ENCODE results near the gene COL2A1.
"Not testable (repeated sequence)": the region's sequence is repeated elsewhere in the genome, so short reads cannot be mapped to it uniquely, and the experiment has no call there.

Gene COL2A1

DNA sequence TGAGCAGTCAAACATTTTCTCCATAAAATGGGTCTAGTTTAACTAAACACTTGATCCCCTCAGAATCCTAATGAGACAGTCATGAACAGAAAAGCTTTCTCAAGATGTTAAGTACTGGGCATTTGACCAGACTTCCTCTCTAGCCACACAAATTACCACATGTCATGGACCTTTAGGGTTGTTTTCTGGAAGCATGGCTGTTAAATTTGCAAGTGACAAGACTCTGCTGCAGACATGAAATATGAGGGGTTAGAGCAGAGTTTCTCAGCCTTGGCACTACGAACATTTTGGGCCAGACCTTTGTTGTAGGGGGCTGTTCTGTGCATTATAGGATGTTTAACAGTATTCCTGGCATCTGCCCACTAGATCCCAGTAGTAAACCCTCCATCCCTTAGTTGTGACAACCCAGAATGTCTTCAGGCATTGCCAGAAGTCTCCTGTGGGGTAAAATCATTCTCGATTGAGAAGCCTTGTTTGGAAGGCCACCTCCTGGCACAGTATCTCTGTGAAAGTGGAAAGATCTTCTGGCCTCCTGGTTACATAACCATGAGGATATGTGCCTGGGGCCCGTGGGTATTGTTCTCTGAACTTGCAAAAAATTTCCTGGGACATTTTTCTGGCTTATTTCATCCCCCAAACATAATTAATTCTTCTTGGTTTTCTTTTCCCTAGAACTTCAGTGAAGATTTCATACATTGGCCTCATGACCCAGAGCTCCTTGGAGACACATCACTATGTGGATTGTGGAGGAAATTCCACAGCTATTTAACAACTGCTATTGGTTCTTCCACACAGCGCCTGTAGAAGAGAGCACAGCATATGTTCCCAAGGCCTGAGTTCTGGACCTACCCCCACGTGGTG lies 36.6 kb downstream of the COL2A1 start:
- no peak for DNase-seq (ENCODE audit: extremely low spot score)
- ChIA-PET CTCF (no interaction called here), POLR2A (no interaction called here)
- TF ChIP-seq BHLHE40 (IDR thresholded peaks at IDR 0.05; ENCODE audit: borderline replicate concordance) (no peak), HDGF (IDR thresholded peaks at IDR 0.05; ENCODE audit: borderline replicate concordance) (no peak), L3MBTL2 (conservative IDR thresholded peaks at IDR 0.05) (no peak), ARNT (IDR thresholded peaks at IDR 0.05) (no peak), ELF4 (IDR thresholded peaks at IDR 0.05) (no peak), CTBP1 (IDR thresholded peaks at IDR 0.05; ENCODE audit: borderline replicate concordance) (no peak), NFRKB (IDR thresholded peaks at IDR 0.05) (no peak)

DNA sequence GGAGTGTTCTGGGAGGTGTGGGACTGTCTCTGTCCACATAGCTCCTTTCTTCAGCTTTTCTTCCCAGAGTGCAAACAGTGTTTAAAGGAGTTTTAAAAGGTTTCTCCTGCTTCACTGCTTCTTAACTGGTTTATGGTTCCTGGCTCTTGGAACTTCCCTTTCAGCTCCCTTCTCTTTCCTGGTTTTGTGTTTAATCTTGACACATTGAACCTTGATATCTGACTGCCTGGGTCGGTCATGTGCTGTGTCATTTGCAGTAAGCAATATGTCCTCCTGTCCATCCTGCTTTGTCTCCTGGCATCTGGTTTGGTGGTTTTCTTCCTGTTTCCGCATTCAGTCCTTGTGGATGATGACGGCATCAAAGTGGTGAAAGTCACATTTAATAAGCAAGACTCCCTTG lies 38.7 kb downstream of the COL2A1 start:
- CTCF ChIA-PET: no interaction called here
- TF ChIP-seq ZNF384 (IDR thresholded peaks at IDR 0.05): no peak
- no peak for TF ChIP-seq FOXM1 (IDR thresholded peaks at IDR 0.05; ENCODE audit: borderline replicate concordance)
- no peak for TF ChIP-seq FOXA1 (IDR thresholded peaks at IDR 0.05)
- TF ChIP-seq, protein P1, sequence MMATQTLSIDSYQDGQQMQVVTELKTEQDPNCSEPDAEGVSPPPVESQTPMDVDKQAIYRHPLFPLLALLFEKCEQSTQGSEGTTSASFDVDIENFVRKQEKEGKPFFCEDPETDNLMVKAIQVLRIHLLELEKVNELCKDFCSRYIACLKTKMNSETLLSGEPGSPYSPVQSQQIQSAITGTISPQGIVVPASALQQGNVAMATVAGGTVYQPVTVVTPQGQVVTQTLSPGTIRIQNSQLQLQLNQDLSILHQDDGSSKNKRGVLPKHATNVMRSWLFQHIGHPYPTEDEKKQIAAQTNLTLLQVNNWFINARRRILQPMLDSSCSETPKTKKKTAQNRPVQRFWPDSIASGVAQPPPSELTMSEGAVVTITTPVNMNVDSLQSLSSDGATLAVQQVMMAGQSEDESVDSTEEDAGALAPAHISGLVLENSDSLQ (IDR thresholded peaks at IDR 0.05): no peak
- no peak for TF ChIP-seq SUZ12 (IDR thresholded peaks at IDR 0.05)
- TF ChIP-seq SP1 (IDR thresholded peaks at IDR 0.05): no peak
- TF ChIP-seq LEF1 (IDR thresholded peaks at IDR 0.05; ENCODE audit: borderline replicate concordance): no peak
- no peak for TF ChIP-seq HDGF (IDR thresholded peaks at IDR 0.05; ENCODE audit: borderline replicate concordance)
- TF ChIP-seq CTBP1 (IDR thresholded peaks at IDR 0.05; ENCODE audit: borderline replicate concordance): no peak
- no peak for TF ChIP-seq BHLHE40 (IDR thresholded peaks at IDR 0.05; ENCODE audit: borderline replicate concordance)
- POLR2A ChIA-PET: no interaction called here
- DNase-seq (ENCODE audit: extremely low spot score): no peak

DNA sequence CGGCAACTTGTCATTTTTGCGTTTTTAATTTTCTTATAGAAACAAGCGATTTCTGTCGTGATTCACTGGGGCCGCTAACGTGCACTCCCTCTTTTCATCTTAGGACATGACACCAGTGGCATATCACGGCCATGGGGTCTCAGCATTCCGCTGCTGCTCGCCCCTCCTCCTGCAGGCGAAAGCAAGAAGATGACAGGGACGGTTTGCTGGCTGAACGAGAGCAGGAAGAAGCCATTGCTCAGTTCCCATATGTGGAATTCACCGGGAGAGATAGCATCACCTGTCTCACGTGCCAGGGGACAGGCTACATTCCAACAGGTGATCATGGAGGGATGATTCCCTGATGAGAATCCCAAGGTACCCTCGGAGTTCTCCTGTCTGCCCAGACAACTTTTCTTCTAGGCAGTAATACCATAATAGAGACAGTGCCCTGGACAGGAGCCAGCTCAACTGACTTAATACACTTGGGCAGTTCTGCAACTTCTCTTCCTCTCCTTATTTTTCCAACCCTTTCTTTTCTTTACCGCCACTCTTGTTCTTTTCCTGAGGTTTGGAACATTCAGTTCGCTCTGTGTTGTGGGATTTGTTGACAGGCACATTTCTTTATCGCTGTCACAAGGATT lies 40.1 kb downstream of the COL2A1 start:
- DNase-seq (ENCODE audit: extremely low spot score): no peak
- ChIA-PET POLR2A (interaction anchor here (0.7 to 2.3 kb wide), 4 partner anchors 10 to 193 kb away, joined by 3 to 9 read pairs (median 6); partner anchors contain the start of gene ASB8), CTCF (interaction anchor here (0.6 to 2.1 kb wide), 10 partner anchors 10 to 156 kb away, joined by 3 to 10 read pairs (median 4); no protein-coding TSS in a partner anchor)
- TF ChIP-seq ZNF384 (IDR thresholded peaks at IDR 0.05) (no peak), ARNT (IDR thresholded peaks at IDR 0.05) (no peak)

DNA sequence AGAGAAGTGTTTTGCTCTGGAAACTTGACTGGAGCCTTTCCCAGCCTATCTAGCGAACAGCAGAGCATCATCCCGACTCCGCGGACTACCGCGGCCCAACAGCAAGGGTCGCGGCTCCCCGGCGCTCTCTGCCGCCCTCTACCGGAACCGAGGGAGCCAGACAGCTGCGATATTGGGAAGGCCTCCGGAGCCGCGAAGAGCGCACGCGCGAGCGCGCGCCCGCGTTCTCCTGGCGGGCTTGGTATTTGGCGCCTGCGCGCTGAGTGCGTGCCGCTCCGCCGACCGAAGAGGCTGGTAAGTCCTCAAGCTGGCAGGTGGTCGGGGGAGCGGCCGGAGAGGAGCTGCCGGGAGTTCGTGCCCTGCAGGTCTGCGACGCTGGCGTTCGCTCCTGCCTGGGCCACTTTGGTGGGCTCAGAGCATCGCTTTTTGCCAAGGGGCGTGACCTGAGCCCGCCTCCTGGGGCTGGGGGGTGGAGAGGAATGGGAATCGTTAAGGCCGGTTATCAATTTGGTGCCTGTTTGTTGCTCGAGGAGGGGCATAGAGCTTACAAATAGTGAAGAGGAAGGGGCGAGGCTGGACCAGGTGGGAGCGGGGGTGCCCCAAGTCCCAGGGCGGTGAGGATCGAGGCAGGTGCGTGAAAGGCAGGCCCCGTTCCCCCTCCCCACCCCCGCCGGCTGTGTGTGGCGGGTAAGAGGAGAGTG lies 40.8 kb downstream of the COL2A1 start, which contains the start of gene TMEM106C:
Gene TMEM106C (plus strand): TSS at position 257 of the 701 bp plus-strand sequence. CDS start 641 bp downstream, outside the sequence.
- DNase-seq (ENCODE audit: extremely low spot score): peak; percentile 99
- TF ChIP-seq NFRKB (IDR thresholded peaks at IDR 0.05) (no peak), FOXA1 (IDR thresholded peaks at IDR 0.05) (no peak), L3MBTL2 (conservative IDR thresholded peaks at IDR 0.05) (peak; percentile 93)
- ChIA-PET POLR2A (interaction anchor here (0.7 to 2.3 kb wide), 6 partner anchors 10 to 194 kb away, joined by 3 to 9 read pairs (median 4); partner anchors contain the start of genes ASB8 and VDR), CTCF (interaction anchor here (0.6 to 2.1 kb wide), 13 partner anchors 9 to 196 kb away, joined by 3 to 10 read pairs (median 4); no protein-coding TSS in a partner anchor)

GRCh38 chr12:47962198-47962597 lies 42.1 kb downstream of the COL2A1 start:
- ChIA-PET POLR2A (interaction anchor here (1.4 kb wide), 1 partner anchor 11 kb away, joined by 5 read pairs; no protein-coding TSS in a partner anchor), CTCF (interaction anchor here (1.3 to 1.7 kb wide), 3 partner anchors 13 to 197 kb away, joined by 4 to 6 read pairs (median 6); no protein-coding TSS in a partner anchor)

GRCh38 chr12:47957671-47958070 lies 46.6 kb downstream of the COL2A1 start:
- ChIA-PET CTCF (interaction anchor here (1.8 kb wide), 1 partner anchor 8 kb away, joined by 6 read pairs; no protein-coding TSS in a partner anchor), POLR2A (interaction anchor here (1.2 to 1.6 kb wide), 2 partner anchors 11 to 69 kb away, joined by 3 to 5 read pairs; no protein-coding TSS in a partner anchor)
- DNase-seq (ENCODE audit: extremely low spot score): not testable (repeated sequence)

More at GRCh38 chr12:47962198-47962597, 42.1 kb downstream of the COL2A1 start:
- TF ChIP-seq ARNT (IDR thresholded peaks at IDR 0.05): no peak
- TF ChIP-seq L3MBTL2 (conservative IDR thresholded peaks at IDR 0.05): no peak
- no peak for TF ChIP-seq BHLHE40 (IDR thresholded peaks at IDR 0.05; ENCODE audit: borderline replicate concordance)
- DNase-seq (ENCODE audit: extremely low spot score): no peak

- TF ChIP-seq SUZ12 (IDR thresholded peaks at IDR 0.05) (no peak), HDGF (IDR thresholded peaks at IDR 0.05; ENCODE audit: borderline replicate concordance) (no peak), BHLHE40 (IDR thresholded peaks at IDR 0.05; ENCODE audit: borderline replicate concordance) (no peak), LEF1 (IDR thresholded peaks at IDR 0.05; ENCODE audit: borderline replicate concordance) (no peak), CTBP1 (IDR thresholded peaks at IDR 0.05; ENCODE audit: borderline replicate concordance) (no peak), NFRKB (IDR thresholded peaks at IDR 0.05) (no peak), L3MBTL2 (conservative IDR thresholded peaks at IDR 0.05) (no peak), ARNT (IDR thresholded peaks at IDR 0.05) (no peak), SP1 (IDR thresholded peaks at IDR 0.05) (no peak), ZNF384 (IDR thresholded peaks at IDR 0.05) (no peak), FOXM1 (IDR thresholded peaks at IDR 0.05; ENCODE audit: borderline replicate concordance) (no peak), TARDBP (IDR thresholded peaks at IDR 0.05) (no peak), ELF4 (IDR thresholded peaks at IDR 0.05) (no peak), FOXA1 (IDR thresholded peaks at IDR 0.05) (no peak), FOXK2 (IDR thresholded peaks at IDR 0.05) (no peak)
- TF ChIP-seq, protein P1 (IDR thresholded peaks at IDR 0.05): no peak
- DNase-seq (ENCODE audit: extremely low spot score): no peak
- ChIA-PET POLR2A (interaction anchor here (1.8 kb wide), 1 partner anchor 9 kb away, joined by 7 read pairs; the partner anchor contains the start of gene TMEM106C), CTCF (interaction anchor here (0.6 to 2.2 kb wide), 2 partner anchors 8 to 24 kb away, joined by 3 to 9 read pairs; partner anchors contain the start of gene TMEM106C)
Measured at GRCh38 chr12:47955059-47955458, 49.2 kb downstream of the COL2A1 start.
